Psoas muscle (tissue), 8 donors: Measurements from ENCODE around the gene WBP11. TPM values are rescaled to one million over a fixed set of nuclear protein-coding genes. Genes with fewer than 3 reads are reported as not detected.
A peak's percentile ranks its signal among the peaks of the same experiment; 100 is the strongest.

ENCODE experiments used
- ATAC-seq, 4 donors: fragments of 200-7000 bp; cut with Tn5 transposase; one replicate each; pipeline ENCODE4 v1.9.1; 2020; ENCODE audit warnings: moderate library complexity in 3 of 4, mild to moderate bottlenecking in 2 of 4
- DNase-seq, 2 donors: peaks; one replicate each; pipeline ENCODE4 v3.0.0-alpha.2; 2020
- H3K27ac ChIP-seq: fragments of 200-600 bp; one replicate; pipeline ENCODE4 v1.8.0; 2022
- H3K27me3 ChIP-seq, 3 donors: fragments of 200-600 bp in 1 of 3; one replicate each; pipeline versions ENCODE4 v1.6.1 to v1.8.0; 2013 to 2022; ENCODE audit warnings: low read length in 2 of 3, mild to moderate bottlenecking in 2 of 3, moderate library complexity in 1 of 3; ENCODE audit not compliant: insufficient read depth in 3 of 3
- H3K36me3 ChIP-seq, 2 donors: fragments of 200-600 bp in 1 of 2; one replicate each; pipeline versions ENCODE4 v1.6.1 to v1.8.0; 2013 to 2022; ENCODE audit warnings: low read depth in 1 of 2, mild to moderate bottlenecking in 1 of 2, moderate library complexity in 1 of 2; ENCODE audit not compliant: insufficient read depth in 1 of 2
- H3K4me1 ChIP-seq: fragments of 200-600 bp; one replicate; pipeline ENCODE4 v1.8.0; 2022
- H3K4me3 ChIP-seq: fragments of 200-600 bp; one replicate; pipeline ENCODE4 v1.8.0; 2022; ENCODE audit warnings: mild to moderate bottlenecking
- H3K9me3 ChIP-seq: fragments of 200-600 bp; one replicate; pipeline ENCODE4 v1.8.0; 2022
- WGBS, 3 donors: extraction: QIAGEN DNeasy Blood & Tissue Kit; methylation state at CpG; one replicate each; pipeline versions ENCODE4 v1.1.6 to v1.1.7; 2013; 5-methylcytosine and 5-hydroxymethylcytosine counted together
- intact Hi-C, 2 donors: fragments of 100-400 bp; cut with DNase I; formaldehyde crosslinking; loops; one replicate each; pipeline versions ENCODE4 v1.11.0 to v1.14.2; 2022
- polyA plus RNA-seq, 3 donors: library from polyadenylated mRNA; stranded (reverse); fragments of 200-250 nt; gene quantifications; one replicate each; pipeline ENCODE4 v1.2.3, GENCODE V29; 2013
- total RNA-seq, 4 donors: library from RNA; stranded (reverse); fragmentation: NEBNext Ultra II Directional in 2 of 4; extraction: Animal tissue kit (Norgen Biotek cat#: 25700) in 2 of 4; gene quantifications; one replicate each; pipeline versions ENCODE4 v1.2.1 to v1.2.4, GENCODE V29; 2021 to 2023
- TF ChIP-seq, protein P1 (sequence below): fragments of 200-600 bp; IDR thresholded peaks from one replicate; pipeline ENCODE4 v1.8.0; 2022; ENCODE audit warnings: antibody characterized with exemption
- donor health status: healthy with polysubstance abuse.
- donor health status: DM: no; HTN: no; CAD: no; lungs with moderate emphysema.
- donor health status: Bipolar disorder and iron deficiency.
- donor health status: healthy.
- donor health status: DM: yes; HTN: yes; CAD: no.
- donor health status: DM: no; HTN: no; CAD: no.
- donor health status: DM: no; HTN: no; CAD: no.
- donor health status: DM: yes; HTN: yes; CAD: no.

Gene WBP11
- total and polyA plus RNA-seq, 7 donors = 22.7 to 68.0 (median 48.7) TPM

DNA sequence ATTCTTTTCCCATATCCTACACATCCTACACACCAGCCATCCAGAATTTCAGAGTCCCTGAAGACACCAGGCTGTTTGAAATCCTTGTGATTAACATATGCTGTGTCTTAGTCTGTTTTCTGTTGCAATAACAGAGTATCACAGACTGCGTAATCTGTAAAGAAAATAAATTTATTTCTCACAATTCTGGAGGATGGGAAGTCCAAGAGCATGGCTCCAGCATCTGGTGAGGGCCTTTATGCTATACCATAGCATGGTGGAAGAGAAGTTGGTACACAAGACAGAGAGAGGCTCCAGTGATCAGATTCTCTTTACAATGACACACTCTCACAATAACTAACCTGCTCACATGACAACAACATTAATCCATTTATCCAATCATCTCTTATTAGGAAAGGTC, 36.0 kb upstream of the WBP11 start:
- Histone ChIP-seq H3K4me3 (no peak overlapping the region), H3K9me3 (no peaks in the 10 kb centered on the region), H3K36me3 (no peaks in the 10 kb centered on the region), H3K4me1 (peaks cover 34% of the 10 kb centered on the region), H3K27me3 (no peaks in the 10 kb centered on the region), H3K27ac (no peak overlapping the region)
- intact Hi-C loops = no loop called here
- DNase-seq (no peak), ATAC-seq (no peak)
- WGBS, 3 donors = 94 to 100% (median 97%) methylated on average over 1 of the region's 1 CpG
- TF ChIP-seq, protein P1, sequence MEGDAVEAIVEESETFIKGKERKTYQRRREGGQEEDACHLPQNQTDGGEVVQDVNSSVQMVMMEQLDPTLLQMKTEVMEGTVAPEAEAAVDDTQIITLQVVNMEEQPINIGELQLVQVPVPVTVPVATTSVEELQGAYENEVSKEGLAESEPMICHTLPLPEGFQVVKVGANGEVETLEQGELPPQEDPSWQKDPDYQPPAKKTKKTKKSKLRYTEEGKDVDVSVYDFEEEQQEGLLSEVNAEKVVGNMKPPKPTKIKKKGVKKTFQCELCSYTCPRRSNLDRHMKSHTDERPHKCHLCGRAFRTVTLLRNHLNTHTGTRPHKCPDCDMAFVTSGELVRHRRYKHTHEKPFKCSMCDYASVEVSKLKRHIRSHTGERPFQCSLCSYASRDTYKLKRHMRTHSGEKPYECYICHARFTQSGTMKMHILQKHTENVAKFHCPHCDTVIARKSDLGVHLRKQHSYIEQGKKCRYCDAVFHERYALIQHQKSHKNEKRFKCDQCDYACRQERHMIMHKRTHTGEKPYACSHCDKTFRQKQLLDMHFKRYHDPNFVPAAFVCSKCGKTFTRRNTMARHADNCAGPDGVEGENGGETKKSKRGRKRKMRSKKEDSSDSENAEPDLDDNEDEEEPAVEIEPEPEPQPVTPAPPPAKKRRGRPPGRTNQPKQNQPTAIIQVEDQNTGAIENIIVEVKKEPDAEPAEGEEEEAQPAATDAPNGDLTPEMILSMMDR = no peak

DNA sequence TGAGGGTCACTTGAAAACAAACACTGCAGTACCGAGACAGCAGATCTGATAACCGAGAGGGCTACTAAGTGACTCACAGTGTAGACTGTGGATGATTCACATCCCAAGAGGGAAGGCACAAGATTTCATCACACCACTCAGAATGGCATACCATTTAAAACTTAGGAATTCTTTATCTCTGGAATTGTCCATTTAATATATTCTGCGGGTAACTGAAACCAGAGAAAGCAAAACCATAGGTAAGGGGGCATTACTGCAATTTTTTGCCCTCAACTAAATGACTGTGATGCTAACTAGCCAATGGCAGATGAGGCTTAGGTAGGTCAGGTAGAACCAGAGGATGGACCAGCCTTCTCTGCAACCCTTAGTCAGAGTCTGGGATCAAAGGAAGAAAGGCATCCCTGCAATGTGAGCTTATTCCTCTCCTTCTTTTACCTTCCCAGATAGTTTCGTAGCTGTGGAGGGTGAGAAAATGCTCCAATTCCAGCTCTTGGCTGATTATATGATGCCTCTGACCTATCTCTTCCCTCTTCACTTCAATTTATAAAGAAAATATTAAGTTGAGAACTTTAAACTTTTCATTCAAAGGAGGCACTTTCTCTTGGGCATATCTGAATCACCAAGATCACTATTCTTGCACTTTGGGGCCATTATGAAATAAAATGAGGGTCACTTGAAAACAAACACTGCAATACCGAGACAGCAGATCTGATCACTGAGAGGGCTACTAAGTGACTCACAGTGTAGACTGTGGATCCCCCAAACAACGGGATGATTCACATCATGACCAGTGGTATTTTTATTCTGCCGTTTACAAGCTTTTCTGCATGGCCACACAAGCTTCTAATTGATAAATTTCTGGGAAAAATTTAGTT, 33.3 kb upstream of the WBP11 start:
- 64 to 80% (median 74%) methylated on average over 7 of the region's 7 CpGs for whole genome bisulfite sequencing, 3 donors
- no peak overlapping the region for H3K4me3 ChIP-seq
- peak; percentile 78 to 92 (median 89) for ATAC-seq
- peak overlapping the region; percentile 19 for H3K27ac ChIP-seq
- peaks cover 25% of the 10 kb centered on the region for H3K4me1 ChIP-seq
- DNase-seq = no peak
- H3K27me3 ChIP-seq = no peaks in the 10 kb centered on the region
- TF ChIP-seq, protein P1 = no peak
- intact Hi-C loops = no loop called here
- no peaks in the 10 kb centered on the region for H3K9me3 ChIP-seq
- no peaks in the 10 kb centered on the region for H3K36me3 ChIP-seq

DNA sequence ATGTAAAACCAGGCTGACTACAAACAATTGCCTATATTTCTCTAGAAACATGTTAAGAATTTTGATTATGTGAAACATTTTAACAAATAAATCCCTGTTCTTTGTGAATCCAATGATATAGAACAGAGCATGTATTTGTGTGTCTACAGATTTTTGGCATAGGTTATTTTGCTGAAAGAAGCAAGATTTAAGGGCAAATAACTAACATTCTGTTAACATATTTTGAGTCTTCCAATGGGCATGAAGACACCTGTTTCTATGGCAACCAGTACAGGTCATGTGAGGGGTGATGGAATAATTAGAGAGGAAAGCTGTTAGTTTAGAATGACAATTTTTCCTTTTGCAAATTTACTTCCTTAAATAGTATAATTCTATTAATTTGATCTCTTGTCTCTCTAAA, 31.2 kb upstream of the WBP11 start:
- H3K27ac ChIP-seq = no peak overlapping the region
- TF ChIP-seq, protein P1 = no peak
- H3K27me3 ChIP-seq = no peaks in the 10 kb centered on the region
- H3K4me3 ChIP-seq = no peak overlapping the region
- no peaks in the 10 kb centered on the region for H3K9me3 ChIP-seq
- peaks cover 16% of the 10 kb centered on the region for H3K4me1 ChIP-seq
- no peaks in the 10 kb centered on the region for H3K36me3 ChIP-seq
- intact Hi-C loops = no loop called here
- ATAC-seq = no peak
- DNase-seq = no peak

DNA sequence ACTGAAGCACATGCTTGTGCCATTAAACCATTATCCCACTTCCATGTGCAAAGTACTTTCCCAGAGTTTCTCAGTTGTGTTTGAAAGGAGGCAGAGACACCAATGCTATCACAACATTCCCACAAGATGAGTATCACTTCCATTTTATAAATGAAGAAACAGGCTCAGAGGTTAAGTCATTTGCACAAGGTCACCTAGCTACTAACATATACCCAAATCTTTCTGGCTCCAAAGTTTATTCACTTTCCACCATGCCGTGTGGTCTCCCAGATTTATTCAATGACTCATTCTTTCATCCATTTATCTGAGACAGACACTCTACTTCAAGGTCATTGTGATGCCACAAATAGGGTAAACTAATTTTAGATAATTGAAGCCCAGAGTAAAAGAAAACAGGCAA, 30.7 kb upstream of the WBP11 start:
- Histone ChIP-seq H3K27me3 (no peaks in the 10 kb centered on the region), H3K36me3 (no peaks in the 10 kb centered on the region), H3K9me3 (no peaks in the 10 kb centered on the region), H3K4me1 (peaks cover 16% of the 10 kb centered on the region), H3K4me3 (no peak overlapping the region), H3K27ac (no peak overlapping the region)
- WGBS, 3 donors = 10 to 21% (median 20%) methylated on average over 1 of the region's 1 CpG
- intact Hi-C loops = no loop called here
- ATAC-seq = peak in 2 of 4 donors; percentile 46 to 53
- DNase-seq = no peak
- TF ChIP-seq, protein P1 = no peak

DNA sequence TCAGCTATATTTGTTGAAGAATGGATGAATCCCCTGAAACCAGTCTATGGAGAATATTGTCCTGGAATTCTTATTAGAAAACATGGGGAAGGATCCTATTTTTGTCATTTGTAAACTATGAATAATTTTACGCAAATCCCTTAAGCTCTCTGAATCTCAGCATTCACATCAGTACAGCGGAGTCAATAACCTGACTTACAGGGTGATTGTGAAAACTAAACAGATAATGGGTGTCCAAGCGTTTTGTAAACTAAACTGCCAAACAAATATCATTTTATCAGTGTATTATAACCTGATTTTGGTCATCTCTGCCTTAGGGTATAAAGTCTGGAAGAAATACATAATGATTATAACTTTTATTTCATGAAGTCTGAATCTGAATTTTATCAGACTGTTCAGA, 30.1 kb upstream of the WBP11 start:
- Histone ChIP-seq H3K4me3 (no peak overlapping the region), H3K27me3 (no peaks in the 10 kb centered on the region), H3K4me1 (peaks cover 16% of the 10 kb centered on the region), H3K36me3 (no peaks in the 10 kb centered on the region), H3K9me3 (no peaks in the 10 kb centered on the region), H3K27ac (no peak overlapping the region)
- TF ChIP-seq, protein P1 = no peak
- DNase-seq (no peak), ATAC-seq (no peak)
- 87 to 92% (median 90%) methylated on average over 3 of the region's 3 CpGs for WGBS, 3 donors
- intact Hi-C loops = no loop called here
